ENCODE results near the gene TAGLN2.
"Not testable (repeated sequence)": the region's sequence is repeated elsewhere in the genome, so short reads cannot be mapped to it uniquely, and the experiment has no call there.

TAGLN2 gene

GRCh38 chr1:159920202-159920601 is 5.1 kb downstream of the TAGLN2 start:
- no peak for DNase-seq

GRCh38 chr1:159919236-159919865 is 6.0 kb downstream of the TAGLN2 start:
- no peak for DNase-seq

GRCh38 chr1:159918352-159919200 is 6.7 kb downstream of the TAGLN2 start:
- DNase-seq: no peak

GRCh38 chr1:159917533-159918351 is 7.6 kb downstream of the TAGLN2 start:
- peak; percentile 75 for DNase-seq

GRCh38 chr1:159916242-159917051 is 8.9 kb downstream of the TAGLN2 start:
- DNase-seq: peak; percentile 20

- peak; percentile 17 for DNase-seq
Measured at GRCh38 chr1:159915571-159916241, 9.6 kb downstream of the TAGLN2 start.

- peak; percentile 5 for DNase-seq
Measured at GRCh38 chr1:159914252-159915018, 10.9 kb downstream of the TAGLN2 start.

GRCh38 chr1:159913451-159914192 is 11.7 kb downstream of the TAGLN2 start:
- DNase-seq: peak; percentile 17

- DNase-seq: peak; percentile 5
Measured at GRCh38 chr1:159911326-159912070, 13.8 kb downstream of the TAGLN2 start.

- DNase-seq: peak; percentile 11
Measured at GRCh38 chr1:159908031-159908940, 17.0 kb downstream of the TAGLN2 start.

GRCh38 chr1:159906960-159907359 is 18.3 kb downstream of the TAGLN2 start:
- no peak for DNase-seq

- not testable (repeated sequence) for DNase-seq
Measured at GRCh38 chr1:159904036-159904435, 21.3 kb downstream of the TAGLN2 start.

- no peak for DNase-seq
Measured at GRCh38 chr1:159902541-159902940, 22.8 kb downstream of the TAGLN2 start.

- DNase-seq: no peak
Measured at GRCh38 chr1:159900755-159901360, 24.4 kb downstream of the TAGLN2 start.

- DNase-seq: peak; percentile 89
Measured at GRCh38 chr1:159900086-159900680, 25.1 kb downstream of the TAGLN2 start, which contains the start of gene CFAP45. Gene CFAP45, minus strand, starts transcription at chr1:159900165. Its CDS starts 67 bp downstream, at chr1:159900098.

- not testable (repeated sequence) for DNase-seq
Measured at GRCh38 chr1:159899634-159900033, 25.7 kb downstream of the TAGLN2 start.

- no peak for DNase-seq
Measured at GRCh38 chr1:159898527-159898926, 26.8 kb downstream of the TAGLN2 start.
